ENCODE results near the gene PIP5K1B. TPM values are rescaled to one million over a fixed set of nuclear protein-coding genes. Genes with fewer than 3 reads are reported as not detected.

The PIP5K1B gene
- total RNA-seq, 6 donors from 2014 or later, result 22.4 to 76.8 (median 47.2) TPM

DNA sequence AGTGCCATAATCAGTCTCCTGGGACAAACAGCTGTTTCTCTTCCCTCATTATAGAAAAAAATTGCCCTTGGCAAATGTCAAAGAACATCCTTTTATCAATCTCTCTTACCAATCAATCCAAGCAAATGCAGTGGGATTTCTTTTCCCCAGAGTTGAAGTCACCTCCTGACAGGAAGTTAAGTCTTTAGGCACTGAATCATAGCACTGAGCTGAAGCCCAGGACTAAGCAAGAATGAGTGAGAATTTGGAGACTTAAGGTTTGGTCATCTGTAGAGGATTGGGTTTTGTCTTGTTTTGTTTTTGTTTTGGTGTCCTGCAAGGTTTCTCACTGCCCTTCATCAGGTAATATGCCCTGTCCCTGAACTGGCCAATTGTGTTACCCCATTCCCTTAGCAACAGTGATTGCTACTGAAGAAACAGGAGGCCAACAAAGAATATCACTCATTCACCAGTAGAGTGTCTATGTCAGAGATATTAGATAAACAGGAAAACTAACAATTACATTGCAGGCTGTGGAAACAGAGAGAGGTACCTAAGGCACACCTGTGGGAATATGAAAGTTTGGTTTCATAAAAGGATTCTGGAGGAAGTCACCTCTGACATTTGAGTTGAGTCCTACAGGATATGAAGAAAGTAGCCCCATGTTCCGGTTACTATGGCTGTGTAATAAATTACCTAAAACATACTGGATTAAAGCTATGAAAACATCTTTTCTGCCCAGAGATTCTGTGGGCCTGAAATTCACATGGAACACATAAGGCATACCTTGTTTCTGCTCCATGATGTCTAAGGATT, 326.0 kb downstream of the PIP5K1B start:
- Histone ChIP-seq H3K4me3 (no peak overlapping the region), H3K27ac (no peak overlapping the region), H3K4me1 (peaks cover 0 to 7% (median 4%) of the 10 kb centered on the region in 4 donors), H3K9me3 (peaks cover 0 to 3% (median 0%) of the 10 kb centered on the region in 4 donors), H3K36me3 (no peaks in the 10 kb centered on the region), H3K27me3 (no peaks in the 10 kb centered on the region)
- DNase-seq (no peak), ATAC-seq (ENCODE audit: low FRiP score in 2 of 2) (no peak)
- TF ChIP-seq EP300 (IDR thresholded peaks at IDR 0.05), result no peak
- no peak for TF ChIP-seq POLR2AphosphoS5 (IDR thresholded peaks at IDR 0.05)
- TF ChIP-seq POLR2A (IDR thresholded peaks at IDR 0.05), result no peak
- TF ChIP-seq CTCF (IDR thresholded peaks at IDR 0.05), result no peak
- 73 to 85% methylated on average over 1 of the region's 1 CpG for WGBS, 2 donors

- H3K4me3 ChIP-seq, result no peak overlapping the region
- H3K4me1 ChIP-seq, result peaks cover 3 to 14% (median 10%) of the 10 kb centered on the region in 4 donors
- H3K9me3 ChIP-seq, result peaks cover 0 to 3% (median 0%) of the 10 kb centered on the region in 4 donors
- no peak for TF ChIP-seq CTCF (IDR thresholded peaks at IDR 0.05)
- TF ChIP-seq EP300 (IDR thresholded peaks at IDR 0.05), result no peak
- no peak for TF ChIP-seq POLR2AphosphoS5 (IDR thresholded peaks at IDR 0.05)
- H3K27me3 ChIP-seq, result no peaks in the 10 kb centered on the region
- no peaks in the 10 kb centered on the region for H3K36me3 ChIP-seq
- no peak overlapping the region for H3K27ac ChIP-seq
- 47 to 48% methylated on average over 2 of the region's 2 CpGs for WGBS, 2 donors
- ATAC-seq (ENCODE audit: low FRiP score in 2 of 2) (no peak), DNase-seq (no peak)
Observed at GRCh38 chr9:69034071-69034470, 329.0 kb downstream of the PIP5K1B start.

GRCh38 chr9:69035438-69036308, 330.6 kb downstream of the PIP5K1B start, which contains the start of gene FXN:
Gene FXN (plus strand): TSS chr9:69035752. CDS start chr9:69035783, 31 bp downstream.
- Histone ChIP-seq H3K4me3 (peak within 1 kb of the TSS; percentile 22 to 93 (median 69)), H3K27ac (peak within 1 kb of the TSS; percentile 70 to 88 (median 84)), H3K27me3 (no peaks in the 10 kb centered on the region), H3K4me1 (peaks cover 3 to 14% (median 10%) of the 10 kb centered on the region in 4 donors), H3K36me3 (no peaks in the 10 kb centered on the region), H3K9me3 (no peaks in the 10 kb centered on the region)
- peak; percentile 93 to 98 for ATAC-seq (ENCODE audit: low FRiP score in 2 of 2)
- 1 to 2% methylated on average over 11 to 23 of the region's 75 CpGs for WGBS, 2 donors
- TF ChIP-seq POLR2AphosphoS5 (IDR thresholded peaks at IDR 0.05) (no peak), EP300 (IDR thresholded peaks at IDR 0.05) (no peak), CTCF (IDR thresholded peaks at IDR 0.05) (peak; percentile 96 to 98 (median 98)), POLR2A (IDR thresholded peaks at IDR 0.05) (peak in 2 of 4 donors; percentile 52 to 60)
- peak; percentile 88 to 97 for DNase-seq

DNA sequence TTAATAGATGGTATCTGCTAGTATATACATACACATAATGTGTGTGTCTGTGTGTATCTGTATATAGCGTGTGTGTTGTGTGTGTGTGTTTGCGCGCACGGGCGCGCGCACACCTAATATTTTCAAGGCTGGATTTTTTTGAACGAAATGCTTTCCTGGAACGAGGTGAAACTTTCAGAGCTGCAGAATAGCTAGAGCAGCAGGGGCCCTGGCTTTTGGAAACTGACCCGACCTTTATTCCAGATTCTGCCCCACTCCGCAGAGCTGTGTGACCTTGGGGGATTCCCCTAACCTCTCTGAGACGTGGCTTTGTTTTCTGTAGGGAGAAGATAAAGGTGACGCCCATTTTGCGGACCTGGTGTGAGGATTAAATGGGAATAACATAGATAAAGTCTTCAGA, 331.3 kb downstream of the PIP5K1B start:
- TF ChIP-seq CTCF (IDR thresholded peaks at IDR 0.05), result no peak
- TF ChIP-seq POLR2A (IDR thresholded peaks at IDR 0.05), result no peak
- no peak for TF ChIP-seq POLR2AphosphoS5 (IDR thresholded peaks at IDR 0.05)
- TF ChIP-seq EP300 (IDR thresholded peaks at IDR 0.05), result no peak
- H3K27ac ChIP-seq, result peak overlapping the region; percentile 70 to 88 (median 84)
- peak overlapping the region; percentile 22 to 93 (median 69) for H3K4me3 ChIP-seq
- H3K9me3 ChIP-seq, result no peaks in the 10 kb centered on the region
- no peak for DNase-seq
- H3K4me1 ChIP-seq, result peaks cover 3 to 14% (median 10%) of the 10 kb centered on the region in 4 donors
- H3K36me3 ChIP-seq, result no peaks in the 10 kb centered on the region
- no peaks in the 10 kb centered on the region for H3K27me3 ChIP-seq
- peak in 1 of 2 donors; percentile 28 for ATAC-seq (ENCODE audit: low FRiP score in 2 of 2)
- WGBS, 2 donors, result 4 to 7% methylated on average over 14 of the region's 14 CpGs
